ENCODE data around the gene OR51V1. TPM values are rescaled to one million over a fixed set of nuclear protein-coding genes. Genes with fewer than 3 reads are reported as not detected.
"Not testable (repeated sequence)": the region's sequence is repeated elsewhere in the genome, so short reads cannot be mapped to it uniquely, and the experiment has no call there.

Gene OR51V1
- total RNA-seq, 1 donor from 2014 or later: not detected

DNA sequence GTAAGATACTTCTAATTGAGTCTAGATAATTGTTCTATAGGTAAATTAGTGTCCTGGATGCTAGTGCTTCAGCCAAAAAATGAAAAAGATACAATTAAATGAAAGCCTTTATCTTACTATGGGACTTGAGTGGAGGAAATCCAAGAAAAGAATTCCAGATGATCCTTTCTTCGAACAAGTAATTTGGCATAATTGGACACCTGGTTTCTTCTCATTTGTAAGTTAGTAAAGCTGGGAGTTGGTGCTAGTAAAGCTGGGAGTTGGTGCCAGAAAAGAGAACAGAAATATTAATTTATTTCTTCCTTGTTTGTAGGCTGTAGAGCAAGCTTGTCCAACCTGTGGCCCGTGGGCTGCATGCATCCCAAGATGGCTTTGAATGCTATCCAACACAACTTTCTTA, 12.3 kb downstream of the OR51V1 start:
- DNase-seq (ENCODE audit: low spot score): no peak
- intact Hi-C loops (cut with DNase I): no loop called here

DNA sequence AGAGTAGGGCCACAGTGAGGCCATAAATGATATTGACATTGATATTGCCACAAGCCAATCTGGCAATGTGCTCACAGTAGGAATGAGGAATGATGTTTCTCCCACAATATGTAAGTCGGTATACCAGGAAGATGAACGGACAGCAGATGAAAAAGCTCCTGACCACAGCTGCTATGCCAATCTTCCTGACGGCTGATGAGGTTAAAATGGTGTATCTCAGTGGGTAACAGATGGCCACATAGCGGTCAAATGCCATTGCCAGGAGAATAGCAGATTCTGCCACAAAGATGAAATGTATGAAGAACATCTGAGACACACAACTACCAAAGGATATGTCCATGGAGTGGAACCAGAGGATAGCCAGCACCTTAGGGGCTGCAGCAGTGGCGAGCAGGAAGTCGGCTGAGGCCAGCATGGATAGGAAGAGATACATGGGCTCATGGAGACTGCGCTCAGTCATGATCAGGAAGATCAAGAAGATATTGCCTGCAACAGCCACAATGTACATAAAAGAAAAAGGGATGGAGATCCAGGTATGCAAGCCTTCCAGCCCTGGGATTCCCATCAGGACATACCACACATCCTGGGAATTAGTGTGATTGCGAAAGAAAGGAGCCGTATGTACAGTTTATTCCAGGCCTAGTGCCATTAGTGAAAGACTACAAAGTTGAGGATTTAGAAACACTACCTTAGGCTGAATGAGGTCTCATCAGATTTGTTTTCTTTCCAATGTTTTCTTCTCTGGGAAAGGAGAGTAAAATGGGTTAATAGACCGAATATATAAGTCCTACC, 22.2 kb downstream of the OR51V1 start:
- no peak for DNase-seq (ENCODE audit: low spot score)
- intact Hi-C loops (cut with DNase I): no loop called here

DNA sequence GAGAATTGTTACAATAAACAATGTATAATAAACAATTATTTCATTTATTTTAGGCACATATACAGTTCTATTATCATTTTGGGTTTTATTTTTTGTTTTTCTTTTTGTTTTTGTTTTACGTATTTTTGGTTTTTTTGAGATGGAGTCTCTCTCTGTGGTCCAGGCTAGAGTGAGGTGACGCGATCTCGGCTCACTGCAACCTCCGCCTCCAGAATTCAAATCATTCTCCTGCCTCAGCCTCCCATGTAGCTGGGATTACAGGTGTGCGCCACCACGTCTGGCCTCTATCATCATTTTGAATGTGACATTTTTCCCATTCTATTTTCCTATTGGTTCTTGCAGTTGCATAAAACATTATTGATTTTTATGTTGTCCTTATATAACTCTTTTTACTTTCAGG, 25.5 kb downstream of the OR51V1 start:
- DNase-seq (ENCODE audit: low spot score): no peak
- intact Hi-C loops (cut with DNase I): no loop called here

DNA sequence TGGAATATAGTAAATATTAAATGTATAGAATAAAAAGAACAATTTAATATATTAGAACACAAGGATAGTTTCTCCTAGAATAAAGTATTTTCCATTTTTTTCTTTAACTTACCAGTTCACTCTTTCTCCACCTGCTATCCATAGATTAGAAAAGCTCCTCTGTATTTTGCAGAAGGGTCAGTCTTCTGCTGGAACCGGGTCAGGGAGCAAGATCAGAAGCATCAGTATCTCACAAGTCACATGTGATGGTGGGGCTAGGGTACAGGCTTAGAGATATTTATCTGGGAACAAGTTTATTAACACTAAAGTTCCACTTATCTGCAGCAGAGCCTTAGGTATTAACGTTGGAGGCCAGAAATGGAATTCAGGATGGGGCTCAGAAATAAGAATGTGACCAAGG, 28.6 kb downstream of the OR51V1 start:
- intact Hi-C loops (cut with DNase I): no loop called here
- DNase-seq (ENCODE audit: low spot score): no peak

DNA sequence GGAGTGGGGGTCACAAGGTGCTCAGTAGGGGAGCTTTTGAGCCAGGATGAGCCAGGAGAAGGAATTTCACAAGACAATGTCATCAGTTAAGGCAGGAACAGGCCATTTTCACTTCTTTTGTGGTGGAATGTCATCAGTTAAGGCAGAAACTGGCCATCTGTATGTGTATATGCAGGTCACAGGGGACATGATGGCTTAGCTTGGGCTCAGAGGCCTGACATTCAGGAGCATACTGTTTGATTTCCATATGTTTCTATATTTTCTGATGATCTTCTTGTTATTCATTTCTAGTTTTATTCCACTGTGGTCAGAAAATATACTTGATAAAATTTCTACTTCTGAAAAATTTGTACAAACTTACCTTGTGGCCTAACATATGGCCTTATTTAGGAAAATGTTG, 34.6 kb downstream of the OR51V1 start:
- not testable (repeated sequence) for DNase-seq (ENCODE audit: low spot score)

DNA sequence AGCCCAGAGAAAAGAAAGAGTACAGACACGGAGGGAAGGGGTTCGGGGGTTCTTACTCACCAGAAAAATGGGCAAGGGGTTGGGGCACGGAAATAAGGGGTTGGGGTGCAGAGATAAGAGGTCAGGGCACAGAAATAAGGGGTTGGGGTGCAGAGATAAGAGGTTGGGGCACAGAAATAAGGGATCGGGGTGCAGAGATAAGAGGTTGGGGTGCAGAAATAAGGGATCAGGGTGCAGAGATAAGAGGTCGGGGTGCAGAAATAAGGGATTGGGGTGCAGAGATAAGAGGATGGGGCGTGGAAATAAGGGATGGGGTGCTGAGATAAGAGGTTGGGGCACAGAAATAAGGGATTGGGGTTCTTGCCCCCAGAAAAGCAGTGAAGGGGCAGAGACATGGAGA, 35.7 kb downstream of the OR51V1 start:
- intact Hi-C loops (cut with DNase I); DNase-seq (ENCODE audit: low spot score): not testable (repeated sequence)

More for the DNA sequence above, 34.6 kb downstream of the OR51V1 start:
- intact Hi-C loops (cut with DNase I): not testable (repeated sequence)

DNA sequence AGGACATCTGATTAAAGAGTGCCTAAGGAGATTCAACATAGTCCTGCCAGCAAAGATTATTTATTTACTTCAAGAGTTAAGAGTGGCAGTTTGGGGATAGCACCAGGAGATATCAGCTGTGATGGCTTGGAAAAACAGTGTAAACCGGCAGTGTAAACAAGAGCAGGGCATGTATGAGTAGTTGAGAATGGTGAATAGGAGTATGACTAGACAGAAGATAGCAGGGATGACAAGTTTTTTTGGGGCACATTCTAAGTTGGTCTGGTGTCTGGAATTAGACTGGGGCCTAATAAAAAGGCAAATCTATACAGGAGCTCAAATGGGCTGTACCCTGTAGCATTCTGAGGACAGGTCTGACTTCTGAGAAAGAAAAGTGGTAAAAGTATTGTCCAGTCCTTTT, 39.4 kb downstream of the OR51V1 start:
- intact Hi-C loops (cut with DNase I); DNase-seq (ENCODE audit: low spot score): not testable (repeated sequence)

DNA sequence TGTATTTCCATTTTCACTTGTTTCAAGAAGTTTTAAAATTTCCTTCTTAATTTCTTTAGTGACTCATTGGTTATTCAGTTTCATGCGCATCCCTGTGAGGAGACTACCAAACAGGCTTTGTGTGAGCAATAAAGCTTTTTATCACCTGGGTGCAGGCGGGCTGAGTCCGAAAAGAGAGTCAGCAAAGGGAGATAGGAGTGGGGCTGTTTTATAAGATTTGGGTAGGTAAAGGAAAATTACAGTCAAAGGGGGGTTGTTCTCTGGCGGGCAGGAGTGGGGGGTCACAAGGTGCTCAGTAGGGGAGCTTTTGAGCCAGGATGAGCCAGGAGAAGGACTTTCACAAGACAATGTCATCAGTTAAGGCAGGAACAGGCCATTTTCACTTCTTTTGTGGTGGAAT, 40.3 kb downstream of the OR51V1 start:
- intact Hi-C loops (cut with DNase I): not testable (repeated sequence)

DNA sequence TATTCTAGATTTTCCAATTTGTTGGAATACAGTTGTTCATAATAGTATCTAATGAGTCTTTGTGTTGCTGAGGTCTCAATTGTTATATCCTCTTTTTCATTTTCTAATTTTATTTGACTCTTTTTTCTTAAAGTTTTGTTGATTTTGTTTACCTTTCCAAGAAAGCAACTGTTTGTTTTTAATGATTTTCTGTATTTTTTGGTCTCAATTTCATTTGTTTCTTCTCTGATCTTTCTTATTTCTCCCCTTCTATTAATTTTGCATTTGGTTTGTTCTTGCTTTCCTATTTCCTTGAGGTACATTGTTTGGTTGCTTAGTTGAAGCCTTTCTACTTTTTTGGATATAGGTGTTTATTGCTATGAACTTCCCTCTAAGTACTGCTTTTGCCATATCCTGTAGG, 40.7 kb downstream of the OR51V1 start:
- intact Hi-C loops (cut with DNase I): no loop called here
- no peak for DNase-seq (ENCODE audit: low spot score)

More for the DNA sequence above, 40.3 kb downstream of the OR51V1 start:
- not testable (repeated sequence) for DNase-seq (ENCODE audit: low spot score)

DNA sequence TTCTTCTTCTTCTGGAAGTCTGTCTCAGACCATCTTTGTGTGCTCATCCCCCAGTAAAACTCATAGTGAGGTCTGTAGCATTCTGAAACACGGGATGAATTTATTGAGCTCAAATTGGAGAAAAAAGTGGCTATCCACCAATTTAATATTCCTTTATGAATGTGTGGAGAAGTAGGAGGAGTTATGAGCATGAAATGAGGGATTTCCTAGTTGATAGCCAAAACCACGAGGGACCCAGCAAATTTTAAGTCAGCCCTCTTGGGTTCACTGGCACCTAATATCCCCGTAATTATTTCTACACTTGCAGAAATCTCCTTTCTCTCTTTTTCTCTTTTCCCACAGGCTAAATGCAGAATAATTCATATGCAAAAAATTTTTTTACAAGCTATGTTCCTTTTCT, 45.8 kb downstream of the OR51V1 start, which contains the start of gene OR52A1:
Gene OR52A1 (minus strand): TSS at position 101 of the 400 bp plus-strand sequence. CDS start 2,388 bp downstream, outside the sequence.
- intact Hi-C loops (cut with DNase I): no loop called here
- no peak for DNase-seq (ENCODE audit: low spot score)

DNA sequence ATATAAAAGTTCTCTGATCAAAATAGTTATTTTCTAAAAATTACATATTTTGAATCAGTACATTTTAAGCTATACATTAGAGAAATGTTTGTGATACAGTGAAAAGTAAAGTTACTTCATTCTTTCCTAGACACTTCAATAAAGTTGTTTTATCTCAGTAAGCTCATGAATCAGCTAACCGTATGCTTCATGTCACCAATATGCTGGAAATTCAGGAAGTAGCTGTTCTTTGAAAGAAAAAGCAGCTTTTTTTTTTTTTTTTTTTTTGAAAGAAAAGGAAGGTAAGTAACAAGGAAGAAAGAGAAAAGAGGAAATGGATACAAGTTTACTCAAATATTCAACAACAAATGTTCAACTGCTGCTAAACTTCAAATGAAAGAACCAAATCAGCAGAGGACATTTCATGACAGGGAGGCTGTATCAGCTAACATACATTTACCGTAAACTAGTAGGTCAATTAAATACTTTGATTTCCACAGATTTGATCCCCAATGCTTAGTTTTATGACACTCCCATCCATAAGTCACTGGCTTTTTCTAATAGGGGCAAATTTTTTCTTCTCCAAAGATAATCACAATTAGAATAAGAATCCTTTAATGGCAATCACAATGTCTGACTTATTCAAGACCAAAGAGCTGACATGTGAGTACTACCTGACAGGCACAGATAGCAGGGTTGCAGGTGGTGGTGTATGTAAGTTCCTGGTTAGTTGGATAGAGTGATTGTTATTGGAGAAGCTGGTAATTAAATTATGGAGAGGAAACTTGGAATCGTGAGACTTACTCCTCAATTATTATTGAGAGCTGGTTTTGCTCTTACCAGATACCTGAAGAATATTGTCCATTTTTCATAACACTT, 46.7 kb downstream of the OR51V1 start:
- intact Hi-C loops (cut with DNase I): no loop called here
- DNase-seq (ENCODE audit: low spot score): no peak

DNA sequence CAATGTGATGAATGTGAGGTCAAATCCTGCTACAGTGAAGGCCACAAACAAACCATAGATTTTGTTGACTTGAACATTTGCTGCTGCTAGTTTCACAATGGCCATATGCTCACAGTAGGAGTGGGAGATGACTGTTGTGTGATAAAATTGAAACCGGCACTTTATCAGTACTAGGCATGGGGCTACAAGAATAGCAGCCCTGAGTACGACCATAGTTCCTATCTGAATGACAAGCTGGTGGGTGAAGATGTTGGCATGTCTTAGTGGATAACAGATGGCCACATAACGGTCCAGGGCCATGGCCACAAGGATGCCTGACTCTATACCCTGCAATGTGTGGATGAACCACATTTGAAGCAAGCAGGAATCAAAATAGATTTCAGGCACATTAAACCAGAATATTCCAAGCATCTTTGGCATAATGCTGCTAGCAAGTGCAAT, 48.7 kb downstream of the OR51V1 start:
- intact Hi-C loops (cut with DNase I): no loop called here
- no peak for DNase-seq (ENCODE audit: low spot score)

Other genes starting within 250 kb of the OR51V1 start
- gene OR51A2, start 245.0 kb downstream of the OR51V1 start, total RNA-seq: not detected
- not detected for gene OR51L1, start 205.8 kb downstream of the OR51V1 start, total RNA-seq
- not detected for gene OR52J3, start 154.2 kb downstream of the OR51V1 start, total RNA-seq
- not detected for gene OR52E2, start 141.1 kb downstream of the OR51V1 start, total RNA-seq
- gene OR52E1, start 131.1 kb downstream of the OR51V1 start, total RNA-seq: not detected
- gene OR52A5, start 62.3 kb downstream of the OR51V1 start, total RNA-seq: not detected
- not detected for gene OR52A1, start 45.9 kb downstream of the OR51V1 start, total RNA-seq
- 1,223 TPM for gene HBB, start 26.4 kb upstream of the OR51V1 start, total RNA-seq
- gene HBD, start 33.8 kb upstream of the OR51V1 start, total RNA-seq: 4.4 TPM
- gene HBG1, start 49.2 kb upstream of the OR51V1 start, total RNA-seq: not detected
- 0.94 TPM for gene HBG2, start 54.1 kb upstream of the OR51V1 start, total RNA-seq
- gene HBE1, start 69.3 kb upstream of the OR51V1 start, total RNA-seq: not detected
- not detected for gene OR51B4, start 101.3 kb upstream of the OR51V1 start, total RNA-seq
- not detected for gene OR51B2, start 123.6 kb upstream of the OR51V1 start, total RNA-seq
- not detected for gene OR51B5, start 142.8 kb upstream of the OR51V1 start, total RNA-seq
- not detected for gene OR51B6, start 150.8 kb upstream of the OR51V1 start, total RNA-seq
- gene OR51M1, start 183.1 kb upstream of the OR51V1 start, total RNA-seq: not detected
- gene OR51Q1, start 221.4 kb upstream of the OR51V1 start, total RNA-seq: not detected
- not detected for gene OR51I1, start 240.8 kb upstream of the OR51V1 start, total RNA-seq
- gene OR51I2, start 248.6 kb upstream of the OR51V1 start, total RNA-seq: not detected

Data from cardiac septum (tissue), 1 donor.